SW 1271 (cell line): ENCODE data around the gene TNFRSF19.
"Not testable (repeated sequence)": the region's sequence is repeated elsewhere in the genome, so short reads cannot be mapped to it uniquely, and the experiment has no call there.

Source experiments
- DNase-seq, 2 experiments: peaks; one replicate each; lab custom pipeline; 2025; lab: John Stamatoyannopoulos, UW

Gene TNFRSF19

DNA sequence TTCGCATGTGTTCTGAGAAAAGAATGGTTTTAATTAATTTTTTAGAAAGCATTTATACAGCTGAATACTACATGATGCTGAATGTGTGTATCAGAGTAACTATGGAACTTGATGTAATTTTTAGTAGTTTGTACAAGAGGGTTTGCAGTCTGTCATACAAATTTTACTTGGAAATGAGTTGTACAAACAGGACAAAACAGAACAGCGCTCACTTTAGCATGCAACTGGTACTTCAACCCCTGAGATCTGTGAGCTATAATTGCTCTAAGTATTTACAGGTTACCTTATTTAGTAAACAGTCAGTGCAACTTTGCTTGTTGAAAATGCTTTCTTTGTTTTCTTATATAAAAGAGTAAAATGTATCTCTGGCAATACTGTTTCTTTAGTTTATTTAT lies 706 bp downstream of the TNFRSF19 start:
- no peak for DNase-seq

DNA sequence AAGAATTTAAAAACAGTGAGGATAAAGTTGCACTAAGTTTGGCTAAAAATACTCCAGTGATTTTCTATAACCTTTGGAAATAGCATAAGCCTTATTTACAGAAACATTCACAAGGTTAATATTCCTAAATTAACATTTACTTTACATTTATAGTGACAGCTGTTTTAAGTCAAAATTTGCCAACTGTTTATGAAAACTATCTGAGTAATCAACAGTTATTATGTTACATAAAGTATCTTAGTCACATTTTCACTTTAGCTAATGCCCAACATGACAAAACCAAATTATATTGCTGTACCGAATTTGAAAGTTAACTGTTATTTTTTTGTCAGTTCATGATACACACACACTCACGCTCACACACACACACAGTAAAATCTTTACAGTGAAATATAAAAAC lies 1.2 kb downstream of the TNFRSF19 start:
- DNase-seq = no peak

DNA sequence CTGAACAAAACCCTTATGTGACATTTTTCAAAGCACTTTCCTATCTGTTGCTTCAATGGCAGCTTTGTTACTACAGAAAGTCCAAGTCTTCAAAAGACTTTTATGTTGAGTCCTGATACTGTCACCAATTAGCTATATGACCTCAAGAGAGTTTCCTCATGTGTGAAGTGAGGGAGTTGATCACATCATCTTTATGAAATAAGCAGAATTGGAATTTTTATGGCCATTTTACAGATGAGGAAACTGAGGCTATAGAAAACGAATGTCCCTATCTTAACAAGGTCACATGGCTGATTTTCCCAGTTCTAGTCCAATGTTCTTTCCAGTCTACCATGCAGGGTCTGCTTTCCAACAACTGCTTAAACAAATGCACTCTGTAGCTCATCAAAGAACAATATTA lies 2.6 kb downstream of the TNFRSF19 start:
- DNase-seq = no peak

DNA sequence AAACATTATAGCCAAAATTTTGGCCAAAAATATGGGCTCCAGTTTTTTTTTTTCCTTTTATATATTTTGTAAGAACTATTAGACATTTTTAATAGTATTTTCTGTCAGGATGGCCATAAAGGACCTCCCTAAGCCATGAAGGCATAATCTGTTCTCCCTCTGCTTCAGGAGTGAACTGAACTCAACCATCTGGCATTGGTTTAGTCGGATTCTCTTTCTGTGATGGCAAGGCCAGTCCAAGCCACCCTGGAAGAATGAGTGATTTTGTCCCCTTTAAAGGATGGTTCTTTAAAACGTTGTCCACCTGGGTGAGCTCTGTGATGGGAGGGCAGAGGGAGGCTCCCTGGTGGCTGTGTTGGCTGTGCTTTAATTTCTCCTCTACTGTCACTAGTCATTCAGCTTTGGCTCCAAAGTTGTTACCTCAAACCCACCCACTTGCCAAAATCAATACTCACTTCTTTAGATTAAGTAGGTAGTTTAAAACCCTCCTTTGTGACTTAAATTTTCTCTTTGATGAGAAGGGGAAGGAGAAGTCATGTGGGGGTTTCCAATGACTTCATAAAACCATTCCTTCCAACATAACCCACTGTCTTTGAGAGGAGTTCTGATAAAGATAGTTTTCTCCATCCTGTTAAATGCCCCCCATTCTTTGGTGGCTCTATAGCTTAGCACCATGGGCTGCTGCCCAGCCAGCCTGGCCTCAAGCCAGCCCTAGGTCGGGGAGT lies 4.4 kb downstream of the TNFRSF19 start:
- DNase-seq = no peak

DNA sequence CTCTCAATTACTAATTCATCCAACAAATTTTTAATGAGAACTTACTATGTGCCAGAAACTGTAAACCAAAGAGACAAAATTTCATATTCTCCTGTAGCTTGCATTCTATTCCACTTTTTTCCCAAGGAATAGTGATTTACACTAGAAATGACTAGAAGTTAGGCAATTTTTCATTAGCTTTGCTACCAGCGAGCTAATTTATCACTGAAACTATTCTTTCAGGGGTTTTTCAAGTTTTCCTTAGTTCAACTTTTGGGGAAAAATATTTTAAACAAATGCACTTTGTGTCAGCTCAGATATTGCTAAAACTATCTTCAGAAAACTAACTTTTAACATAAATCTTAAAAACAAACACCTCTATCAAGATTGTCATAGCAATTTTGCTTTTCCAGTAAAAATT lies 5.4 kb downstream of the TNFRSF19 start:
- DNase-seq = no peak

DNA sequence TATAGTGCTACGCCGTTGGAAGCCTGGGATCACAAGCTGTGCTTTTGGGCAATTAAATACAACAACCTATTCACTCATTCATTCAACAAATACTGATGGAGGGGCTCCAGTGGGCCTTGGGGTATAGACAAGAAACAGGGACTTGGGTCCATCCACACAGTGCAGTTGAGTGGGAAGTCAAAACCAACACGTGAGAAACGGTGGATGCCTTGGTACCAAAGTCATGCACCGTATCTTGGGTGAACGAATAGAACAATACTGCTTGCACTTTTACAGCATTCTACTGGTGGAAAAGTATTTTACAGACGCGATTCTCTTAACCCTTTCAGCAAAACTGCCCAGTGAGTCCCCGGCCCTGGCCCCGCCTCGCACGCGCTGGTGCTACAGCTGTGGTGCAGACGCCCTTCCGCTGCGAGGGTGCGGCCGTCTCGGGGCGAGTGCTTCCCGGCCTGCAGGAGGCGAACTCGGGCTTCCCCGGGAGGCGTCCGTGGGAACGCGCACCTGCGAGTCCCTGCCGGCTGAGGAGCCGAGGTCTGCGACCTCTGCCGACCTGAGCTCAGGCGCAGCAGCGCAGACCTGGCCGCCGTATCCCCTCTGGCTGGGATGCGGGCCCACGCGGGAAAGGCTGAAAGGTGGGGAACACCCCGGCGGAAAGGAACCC lies 8.3 kb downstream of the TNFRSF19 start:
- DNase-seq = peak; percentile 5 to 30

DNA sequence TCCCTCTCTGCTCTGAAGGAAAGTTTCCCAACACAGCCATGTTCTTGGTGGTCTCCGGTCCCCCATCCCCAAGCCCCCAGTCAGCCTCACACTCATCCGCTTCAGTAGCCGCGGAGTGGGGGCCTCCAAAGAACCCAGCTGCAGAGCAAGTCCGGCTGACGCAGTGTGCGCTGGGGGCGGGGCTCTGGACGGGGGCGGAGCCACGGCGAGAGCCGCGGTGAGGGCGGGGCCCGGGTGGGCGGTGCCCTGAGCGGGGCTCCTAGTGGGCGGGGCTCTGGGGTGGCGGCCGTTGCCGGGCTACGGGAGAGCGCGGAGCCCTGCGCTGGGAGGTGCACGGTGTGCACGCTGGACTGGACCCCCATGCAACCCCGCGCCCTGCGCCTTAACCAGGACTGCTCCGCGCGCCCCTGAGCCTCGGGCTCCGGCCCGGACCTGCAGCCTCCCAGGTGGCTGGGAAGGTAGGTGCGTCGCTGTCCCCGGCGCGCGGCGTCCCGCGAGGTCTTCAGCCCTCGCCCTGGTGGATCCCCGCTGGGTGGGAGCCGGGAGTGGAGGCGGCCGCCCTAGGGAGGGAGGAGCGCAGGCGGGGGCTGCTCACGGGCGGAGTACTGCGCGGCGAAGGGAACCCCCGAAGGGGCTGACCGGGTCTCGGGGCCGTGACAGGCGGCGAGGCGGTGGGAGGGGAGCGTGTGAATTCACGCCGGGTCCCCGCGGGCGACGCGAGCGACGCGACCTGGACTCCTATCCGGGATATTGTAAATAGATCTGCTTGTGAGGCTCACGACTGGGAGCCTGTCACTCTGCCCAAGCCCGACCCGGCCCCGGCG lies 9.1 kb downstream of the TNFRSF19 start:
- DNase-seq = peak; percentile 30 to 60

DNA sequence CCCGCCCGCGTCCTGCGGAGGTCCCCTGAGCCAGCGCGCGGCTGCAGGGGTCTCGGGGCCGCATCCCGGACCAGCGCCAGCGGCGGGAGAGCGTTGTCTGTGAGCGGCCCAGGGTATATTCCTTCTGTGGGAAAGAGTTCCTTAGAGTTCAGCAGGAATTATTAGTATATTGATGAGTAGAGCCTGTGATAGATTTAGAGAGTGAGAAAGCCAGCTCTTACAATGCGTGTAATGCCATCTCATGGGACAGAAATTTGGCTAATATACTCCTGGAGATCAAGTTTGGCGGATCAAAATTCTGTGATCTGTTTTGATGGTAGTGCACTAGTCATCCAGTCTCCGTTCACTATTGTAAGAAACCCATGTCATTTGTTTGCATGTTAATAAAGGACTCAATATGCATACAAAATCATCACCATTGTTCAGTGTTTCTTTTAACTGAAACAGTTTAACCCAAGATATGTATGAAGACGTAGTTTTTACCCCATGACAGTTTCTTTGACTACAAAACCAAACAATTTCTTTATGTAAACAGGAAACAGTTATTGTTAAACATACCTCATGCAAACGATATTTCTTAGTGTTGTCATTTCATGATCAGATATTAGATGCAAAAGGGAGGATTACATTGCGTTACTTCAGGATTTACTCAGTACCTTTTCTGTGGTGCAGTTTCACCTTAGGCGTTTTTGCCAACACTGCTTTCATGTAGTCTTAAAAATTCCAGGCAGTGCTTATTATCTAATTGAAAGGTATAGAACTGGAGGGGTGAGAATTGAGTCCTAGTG lies 9.9 kb downstream of the TNFRSF19 start:
- DNase-seq = no peak

DNA sequence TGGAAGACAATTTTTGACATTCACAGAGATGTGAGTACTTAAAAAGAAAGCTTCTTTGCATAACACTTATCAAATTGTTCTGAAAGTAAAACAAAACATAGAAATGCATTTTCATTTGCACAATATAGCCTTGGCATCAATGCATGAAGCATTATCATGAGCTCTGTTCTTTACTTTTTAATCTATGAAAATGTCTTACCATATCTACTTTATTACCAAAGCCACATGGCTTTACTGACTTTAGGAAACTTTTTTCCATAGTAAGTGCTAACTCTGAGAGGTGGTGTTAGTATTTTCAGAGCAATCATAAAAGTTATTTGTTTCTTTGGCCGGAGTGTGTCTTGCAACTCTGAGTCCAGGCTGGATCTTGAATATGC lies 10.5 kb downstream of the TNFRSF19 start:
- DNase-seq = no peak

DNA sequence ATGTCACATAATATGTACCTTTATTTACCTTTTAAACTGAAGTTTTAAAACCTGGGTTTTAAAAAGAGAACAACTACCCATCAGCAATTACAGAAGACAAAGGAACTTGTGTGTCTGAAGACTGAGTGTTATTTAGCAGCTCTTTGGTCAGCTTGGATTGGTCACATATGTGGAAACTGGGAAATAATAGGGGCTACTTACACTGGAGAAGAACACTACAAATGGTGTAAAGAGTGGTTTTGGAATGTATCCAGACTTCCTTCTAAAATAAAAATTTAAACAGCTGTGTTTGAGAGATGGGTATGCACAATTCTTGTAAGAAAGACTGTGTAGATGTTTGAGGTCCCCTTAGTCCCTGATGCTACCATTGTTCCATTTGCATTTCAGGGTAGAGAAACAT lies 13.3 kb downstream of the TNFRSF19 start:
- DNase-seq = no peak

DNA sequence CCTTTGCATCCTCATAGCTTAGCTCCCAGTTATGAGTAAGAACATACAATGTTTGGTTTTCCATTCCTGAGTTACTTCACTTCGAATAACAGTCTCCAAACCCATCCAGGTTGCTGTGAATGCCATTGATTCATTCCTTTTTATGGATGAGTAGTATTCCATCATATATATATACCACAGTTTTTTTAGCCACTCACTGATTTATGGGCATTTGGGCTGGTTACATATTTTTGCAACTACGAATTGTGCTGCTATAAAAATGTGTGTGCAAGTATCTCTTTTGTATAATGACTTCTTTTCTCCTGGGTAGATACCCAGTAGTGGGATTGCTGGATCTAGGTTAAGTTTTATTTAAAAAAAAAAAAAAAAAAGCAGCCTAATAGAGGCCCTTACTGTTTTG lies 14.1 kb downstream of the TNFRSF19 start:
- no peak for DNase-seq

DNA sequence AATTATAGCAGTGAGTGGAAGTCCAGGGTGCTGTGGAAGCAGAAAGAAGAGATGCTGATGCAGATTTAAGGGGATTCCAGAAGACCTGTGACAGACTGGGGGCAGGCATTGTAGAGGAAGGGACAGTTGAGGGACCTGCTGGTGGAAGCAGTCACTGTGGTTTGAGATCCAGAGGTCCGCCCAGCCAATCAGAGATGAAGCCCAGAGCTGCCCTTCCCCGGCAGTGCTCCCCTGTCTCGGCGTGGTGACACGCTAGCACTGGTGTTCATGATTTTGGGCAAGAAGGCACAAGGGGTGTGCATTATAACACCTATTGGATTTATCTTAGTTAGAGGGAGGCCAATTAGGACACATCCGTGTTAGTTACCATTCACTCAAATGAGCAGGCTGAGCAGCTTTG lies 16.1 kb downstream of the TNFRSF19 start:
- no peak for DNase-seq

DNA sequence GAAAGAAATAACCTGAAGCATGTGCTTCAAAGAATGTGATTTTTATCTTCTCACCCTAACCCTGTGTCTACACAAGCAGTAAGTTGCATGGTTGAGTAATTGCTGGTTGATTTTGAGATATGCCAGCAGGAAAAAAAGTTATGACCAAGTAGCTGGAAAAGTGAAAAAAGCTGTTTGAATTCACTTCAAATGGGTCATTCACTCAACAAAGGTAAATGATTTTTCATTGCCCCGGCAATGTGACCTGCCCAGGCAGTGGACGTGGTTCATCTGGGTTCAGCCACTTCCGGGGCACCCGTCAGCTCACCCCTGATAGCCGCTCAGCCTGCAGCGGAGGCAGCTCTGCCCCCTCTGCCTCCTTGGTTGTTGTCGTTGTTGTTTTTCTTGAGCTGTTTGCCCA lies 18.5 kb downstream of the TNFRSF19 start:
- no peak for DNase-seq

DNA sequence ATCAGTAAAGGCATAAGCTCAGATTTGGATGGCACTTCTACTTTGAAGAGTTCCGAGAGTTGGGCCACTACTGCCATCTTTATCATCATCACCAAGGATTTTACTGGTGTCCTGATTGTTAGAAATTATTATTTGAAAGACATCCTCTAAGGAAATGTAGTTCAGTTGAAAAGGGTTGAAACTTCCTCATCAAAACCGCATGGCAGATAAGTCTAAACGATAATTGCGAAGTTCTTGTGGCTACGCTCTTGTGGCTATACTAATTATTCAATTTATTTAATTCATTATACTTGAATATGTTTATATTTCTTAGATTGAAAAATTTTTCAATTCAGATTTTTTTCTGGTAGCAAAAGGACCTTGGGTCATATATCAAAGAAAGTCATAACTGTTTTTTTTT lies 22.4 kb downstream of the TNFRSF19 start:
- DNase-seq = no peak

DNA sequence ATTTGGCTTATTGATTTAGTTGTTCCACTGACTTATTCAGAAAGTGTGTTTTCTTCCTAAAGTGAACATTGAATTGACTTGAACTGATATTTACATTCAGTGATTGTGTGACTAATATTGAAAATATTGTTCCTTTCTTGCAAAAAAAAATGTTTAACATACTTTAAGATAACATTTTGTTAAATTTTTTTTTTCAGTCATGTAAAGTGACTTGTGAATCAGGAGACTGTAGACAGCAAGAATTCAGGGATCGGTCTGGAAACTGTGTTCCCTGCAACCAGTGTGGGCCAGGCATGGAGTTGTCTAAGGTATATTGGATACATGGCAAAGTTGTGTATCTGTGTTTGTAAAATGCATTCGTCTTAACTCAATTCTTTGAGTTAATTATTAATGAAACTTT lies 22.9 kb downstream of the TNFRSF19 start:
- DNase-seq = no peak

DNA sequence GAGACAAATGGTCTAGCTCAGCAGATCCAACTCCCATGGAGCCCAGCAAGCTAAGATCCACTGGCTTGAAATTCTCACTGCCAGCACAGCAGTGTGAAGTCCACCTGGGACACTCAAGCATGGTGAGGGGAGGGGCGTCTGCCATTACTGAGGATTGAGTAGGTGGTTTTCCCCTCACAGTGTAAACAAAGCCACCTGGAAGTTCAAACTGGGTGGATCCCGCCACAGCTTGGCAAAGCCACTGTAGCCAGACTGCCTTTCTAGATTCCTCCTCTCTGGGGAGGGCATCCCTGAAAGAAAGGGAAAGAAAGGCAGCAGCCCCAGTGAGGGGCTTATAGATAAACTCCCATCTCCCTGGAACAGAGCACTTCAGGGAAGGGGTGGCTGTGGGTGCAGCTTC lies 24.1 kb downstream of the TNFRSF19 start:
- DNase-seq = not testable (repeated sequence)

DNA sequence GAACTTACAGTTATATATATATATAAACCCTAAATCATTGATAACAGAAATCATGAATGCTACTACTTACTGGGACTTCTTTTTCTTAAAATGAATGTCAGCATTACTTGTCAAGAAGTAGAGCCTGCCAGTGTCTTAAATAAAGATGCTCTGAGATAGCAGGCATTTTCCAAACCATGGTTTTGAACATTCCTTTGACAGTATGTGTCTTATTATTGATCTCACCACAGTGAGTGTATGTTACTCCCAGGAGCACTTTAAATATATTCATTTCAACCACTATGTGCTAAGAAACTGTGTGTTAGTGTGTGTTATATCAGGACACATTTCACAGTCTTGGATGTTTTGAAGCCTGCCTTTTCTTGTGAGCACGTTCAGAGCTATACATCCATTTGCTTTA lies 28.2 kb downstream of the TNFRSF19 start:
- no peak for DNase-seq

DNA sequence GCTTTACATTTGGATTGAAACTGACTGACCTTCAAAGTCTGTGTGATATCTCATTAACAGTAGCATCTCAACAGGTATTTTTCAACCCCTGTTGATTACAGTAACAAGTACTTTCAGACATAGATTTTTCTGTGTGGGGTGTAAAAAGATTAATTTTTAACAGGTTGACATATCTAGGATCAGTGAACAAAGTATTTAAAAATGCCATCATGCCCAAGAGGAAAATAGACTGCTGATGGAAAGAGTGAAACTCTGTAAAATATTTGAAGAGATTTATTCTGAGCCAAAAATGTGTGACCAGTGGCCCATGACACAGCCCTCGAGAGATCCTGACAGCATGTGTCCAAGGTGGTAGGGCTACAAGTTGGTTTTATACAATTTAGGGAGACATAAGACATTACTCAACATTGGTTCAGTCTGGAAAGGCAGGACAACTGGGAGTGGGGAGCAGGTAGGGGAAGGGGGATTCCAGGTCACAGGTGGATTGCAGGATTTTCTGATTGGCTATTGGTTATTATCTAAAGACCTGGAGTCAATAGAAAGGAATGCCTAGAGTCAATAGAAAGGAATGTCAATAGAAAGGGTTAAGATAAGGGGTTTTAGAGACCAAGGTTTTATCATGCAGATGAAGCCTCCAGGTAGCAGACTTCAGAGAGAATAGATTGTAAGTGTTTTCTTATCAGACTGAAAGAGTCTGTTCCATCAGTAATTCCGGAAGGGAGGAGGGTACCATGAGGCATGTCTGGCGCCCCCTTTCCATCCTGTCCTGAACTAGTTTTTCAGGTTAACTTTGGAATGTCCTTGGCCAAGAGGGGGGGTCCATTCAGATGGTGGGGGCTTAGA lies 29.1 kb downstream of the TNFRSF19 start:
- peak in 1 of 2 experiments; percentile 11 for DNase-seq

DNA sequence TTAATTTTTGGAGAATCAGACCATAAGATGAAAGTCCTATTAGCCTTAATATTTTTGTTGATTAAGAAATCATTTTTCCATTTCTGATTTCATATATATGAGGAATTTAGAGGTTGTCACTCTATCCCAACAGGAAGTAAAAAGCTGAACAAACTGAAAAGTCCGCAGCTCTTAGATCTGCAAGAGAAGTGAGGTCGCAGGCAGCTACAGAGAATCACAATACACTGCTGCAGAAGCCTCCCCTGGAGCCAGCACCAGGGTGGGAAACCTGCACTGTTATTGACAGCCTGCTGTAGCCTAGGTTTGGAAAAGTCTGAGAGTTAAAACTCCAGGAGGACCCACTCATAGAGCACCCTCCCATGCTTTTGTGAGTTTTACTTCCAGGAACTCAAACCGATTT lies 29.9 kb downstream of the TNFRSF19 start:
- DNase-seq = no peak

DNA sequence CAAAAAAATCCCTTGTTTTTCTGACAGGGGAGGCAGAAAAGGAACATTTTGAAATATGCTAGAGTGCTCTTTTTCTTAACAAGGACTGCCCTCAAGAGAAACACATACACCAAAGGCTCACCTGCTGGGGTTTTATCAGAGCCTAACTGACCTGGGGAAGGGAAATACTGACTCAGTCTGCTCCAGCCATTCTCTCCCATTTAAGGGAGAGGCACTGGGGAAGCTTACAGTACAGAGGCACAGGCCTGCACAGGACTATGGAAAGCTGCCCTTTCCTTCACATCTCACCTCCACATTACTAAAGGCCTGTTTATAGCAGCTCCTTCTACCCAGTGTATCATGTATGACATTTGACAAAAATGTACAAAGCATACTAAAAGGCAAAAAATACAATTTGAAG lies 30.3 kb downstream of the TNFRSF19 start:
- DNase-seq = no peak

DNA sequence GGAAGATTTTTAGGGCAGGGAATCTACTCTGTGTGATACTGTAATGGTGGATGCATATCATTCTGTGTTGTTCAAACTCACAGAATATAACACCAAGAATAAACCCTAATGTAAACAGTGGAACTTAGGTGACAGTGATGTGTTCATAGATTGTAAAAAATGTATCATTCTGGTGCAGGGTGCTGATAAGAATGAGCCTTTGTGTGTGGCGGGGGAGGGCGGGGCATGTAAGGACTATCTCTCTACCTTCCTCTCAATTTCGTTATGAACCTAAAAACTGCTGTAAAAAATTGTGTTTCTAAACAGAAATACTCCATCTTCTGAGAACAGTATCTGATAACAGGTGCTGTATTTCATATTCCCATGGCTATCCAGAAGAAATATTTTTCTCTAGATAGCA lies 35.6 kb downstream of the TNFRSF19 start:
- DNase-seq = no peak
